ENCODE results near the gene RAG2. TPM values are rescaled to one million over a fixed set of nuclear protein-coding genes. Genes with fewer than 3 reads are reported as not detected.

RAG2 gene
- total and polyA plus RNA-seq, 2 donors (not counting 3 experiments of a cell fraction or from before 2014, with no cell fraction given): not detected

GRCh38 chr11:36628141-36628540 lies 30.1 kb upstream of the RAG2 start:
- no peaks in the 10 kb centered on the region for H4K20me1 ChIP-seq (replicated peaks; ENCODE audit: control insufficient read depth, extremely low read depth, insufficient read depth, low read length)
- no peak for FAIRE-seq
- H3K9me3 ChIP-seq (replicated peaks; ENCODE audit: control insufficient read depth, insufficient read depth, low read length): no peaks in the 10 kb centered on the region
- H3K36me3 ChIP-seq (ENCODE audit: control insufficient read depth in 2 of 2, extremely low read depth in 1 of 2, insufficient read depth in 2 of 2, low read length in 2 of 2): no peaks in the 10 kb centered on the region
- no peak overlapping the region for H3K4me3 ChIP-seq (replicated peaks in 1 of 3; ENCODE audit: insufficient read depth in 1 of 3, low read depth in 1 of 3, low read length in 3 of 3)
- no peak for DNase-seq (ENCODE audit: low read depth, low spot score)
- no peaks in the 10 kb centered on the region for H3K4me1 ChIP-seq (ENCODE audit: control insufficient read depth, extremely low read depth, insufficient read depth, low read length)
- H3K9me1 ChIP-seq (replicated peaks; ENCODE audit: control insufficient read depth, extremely low read depth, insufficient read depth, low read length): no peaks in the 10 kb centered on the region
- CTCF ChIA-PET: interaction anchor here (1.2 to 2.3 kb wide), 3 partner anchors 64 to 119 kb away, joined by 3 to 6 read pairs (median 3); no protein-coding TSS in a partner anchor
- no peaks in the 10 kb centered on the region for H3K27me3 ChIP-seq (ENCODE audit: control insufficient read depth in 2 of 2, insufficient read depth in 2 of 2, low read length in 2 of 2)
- no peak for TF ChIP-seq MYC (IDR thresholded peaks at IDR 0.05; ENCODE audit: low read depth, low read length)
- no peak for TF ChIP-seq GATA2 (IDR thresholded peaks at IDR 0.05; ENCODE audit: insufficient read depth, insufficient read length, low read depth, low read length)
- no peak for TF ChIP-seq FOS (IDR thresholded peaks at IDR 0.05; ENCODE audit: borderline replicate concordance, insufficient read depth, low read length)
- no peak for TF ChIP-seq JUN (IDR thresholded peaks at IDR 0.05; ENCODE audit: borderline replicate concordance, insufficient read depth, insufficient read length, low read depth)
- no peaks in the 10 kb centered on the region for H3K79me2 ChIP-seq (ENCODE audit: control insufficient read depth, insufficient read depth, low read length)
- H3K27ac ChIP-seq (ENCODE audit: insufficient read depth, low read depth, low read length): no peak overlapping the region
- intact Hi-C loops (cut with micrococcal nuclease) (no loop called here), dilution Hi-C loops (cut with MboI; ENCODE audit: extremely low pct_ligation_motif_present, low sequenced_read_pairs) (no loop called here)
- H3K4me2 ChIP-seq (ENCODE audit: insufficient read depth, low read length): no peak overlapping the region
- H2AFZ ChIP-seq (ENCODE audit: low read depth, low read length): no peak overlapping the region
- no TSS peak for BruUV-seq (replicated peaks)
- POLR2A ChIA-PET: no interaction called here
- H3K9ac ChIP-seq (replicated peaks; ENCODE audit: extremely low read depth, insufficient read depth, low read length): no peak overlapping the region

- ChIA-PET POLR2A (no interaction called here), CTCF (interaction anchor here (2.3 kb wide), 1 partner anchor 63 kb away, joined by 6 read pairs; no protein-coding TSS in a partner anchor)
- dilution Hi-C loops (cut with MboI; ENCODE audit: extremely low pct_ligation_motif_present, low sequenced_read_pairs): no loop called here
- Histone ChIP-seq H3K4me3 (replicated peaks in 1 of 3; ENCODE audit: insufficient read depth in 1 of 3, low read depth in 1 of 3, low read length in 3 of 3) (no peak overlapping the region), H3K4me2 (ENCODE audit: insufficient read depth, low read length) (no peak overlapping the region), H3K9me1 (replicated peaks; ENCODE audit: control insufficient read depth, extremely low read depth, insufficient read depth, low read length) (no peaks in the 10 kb centered on the region), H3K27me3 (ENCODE audit: control insufficient read depth in 2 of 2, insufficient read depth in 2 of 2, low read length in 2 of 2) (no peaks in the 10 kb centered on the region), H3K4me1 (ENCODE audit: control insufficient read depth, extremely low read depth, insufficient read depth, low read length) (no peaks in the 10 kb centered on the region), H3K27ac (ENCODE audit: insufficient read depth, low read depth, low read length) (no peak overlapping the region), H4K20me1 (replicated peaks; ENCODE audit: control insufficient read depth, extremely low read depth, insufficient read depth, low read length) (no peaks in the 10 kb centered on the region), H3K36me3 (ENCODE audit: control insufficient read depth in 2 of 2, extremely low read depth in 1 of 2, insufficient read depth in 2 of 2, low read length in 2 of 2) (no peaks in the 10 kb centered on the region), H3K9ac (replicated peaks; ENCODE audit: extremely low read depth, insufficient read depth, low read length) (no peak overlapping the region), H3K79me2 (ENCODE audit: control insufficient read depth, insufficient read depth, low read length) (no peaks in the 10 kb centered on the region), H3K9me3 (replicated peaks; ENCODE audit: control insufficient read depth, insufficient read depth, low read length) (no peaks in the 10 kb centered on the region), H2AFZ (ENCODE audit: low read depth, low read length) (no peak overlapping the region)
- DNase-seq (ENCODE audit: low read depth, low spot score): no peak
- intact Hi-C loops (cut with micrococcal nuclease): no loop called here
- FAIRE-seq: no peak
- TF ChIP-seq GATA2 (IDR thresholded peaks at IDR 0.05; ENCODE audit: insufficient read depth, insufficient read length, low read depth, low read length): no peak
- no TSS peak for BruUV-seq (replicated peaks)
Observed at GRCh38 chr11:36627471-36627870, 29.4 kb upstream of the RAG2 start.

Data from endothelial cell of umbilical vein (primary cell).